OCI-M2 (cell line): ENCODE results near the gene DACH1.

Experiments
- DNase-seq: peaks from one replicate; lab custom pipeline; 2025; ENCODE audit not compliant: unreplicated experiment; lab: John Stamatoyannopoulos, UW

Gene DACH1

DNA sequence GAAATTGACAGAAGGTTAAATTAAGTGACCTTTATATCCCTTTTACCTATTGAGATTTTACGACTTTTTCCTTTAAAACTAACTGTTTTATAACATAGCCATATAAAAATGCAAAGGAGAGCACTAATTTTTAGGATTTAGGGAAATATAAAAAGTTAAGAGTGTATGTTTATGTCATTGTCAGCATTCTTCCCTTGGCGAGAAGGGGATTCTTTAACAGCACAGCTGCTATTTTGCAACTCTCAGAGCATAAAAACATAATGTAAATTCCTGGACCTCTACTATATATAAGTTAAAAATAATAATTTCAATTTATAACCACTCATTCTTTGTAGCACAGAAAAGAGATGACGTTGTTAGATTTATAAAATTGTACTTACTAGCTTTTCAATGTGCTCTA lies 363.2 kb downstream of the DACH1 start:
- DNase-seq, result no peak

DNA sequence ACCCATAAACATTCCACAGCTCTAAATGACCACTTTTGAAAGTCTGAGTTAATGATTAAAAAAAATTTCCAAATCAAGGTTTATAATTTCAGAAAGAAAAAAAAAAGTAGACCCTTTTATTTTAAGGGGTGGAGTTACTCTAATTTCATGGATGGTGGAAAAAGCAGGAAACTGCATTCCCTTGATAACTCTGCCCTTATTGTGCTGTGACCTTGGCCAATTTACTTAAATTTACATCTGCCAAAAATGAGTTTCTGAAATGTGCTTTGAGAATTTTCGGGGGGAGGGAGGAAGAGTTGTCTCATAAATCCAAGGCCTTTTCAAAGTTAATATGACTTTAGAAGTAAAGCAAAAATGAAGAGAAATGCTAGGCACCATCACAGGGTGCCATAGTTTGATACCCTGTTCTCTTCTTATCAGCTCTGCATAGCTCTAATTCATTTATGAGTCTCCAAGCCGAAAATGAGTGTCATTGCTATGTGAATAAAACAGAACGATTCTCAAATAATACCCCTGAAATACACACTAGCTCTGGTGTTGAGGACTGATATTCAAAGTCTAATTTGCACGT lies 367.0 kb downstream of the DACH1 start:
- no peak for DNase-seq

DNA sequence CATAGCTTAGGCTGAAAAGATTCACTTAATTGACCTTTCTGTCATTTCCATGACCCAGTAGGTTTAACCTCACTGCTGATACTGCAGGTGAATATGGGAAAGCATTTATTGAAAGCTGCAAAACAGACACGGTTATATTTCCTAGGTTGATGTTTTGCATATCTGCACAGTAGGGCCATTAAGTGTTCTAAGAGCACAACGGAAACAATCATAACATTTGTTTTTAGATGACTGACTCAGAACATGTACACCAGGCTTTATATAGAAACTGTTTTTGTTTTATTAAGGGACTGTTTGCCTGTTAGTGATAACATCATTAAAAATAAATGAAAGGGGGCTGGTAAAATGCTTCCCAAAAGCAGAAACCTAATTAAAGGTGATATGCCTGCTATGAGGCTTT lies 367.8 kb downstream of the DACH1 start:
- DNase-seq, result no peak

DNA sequence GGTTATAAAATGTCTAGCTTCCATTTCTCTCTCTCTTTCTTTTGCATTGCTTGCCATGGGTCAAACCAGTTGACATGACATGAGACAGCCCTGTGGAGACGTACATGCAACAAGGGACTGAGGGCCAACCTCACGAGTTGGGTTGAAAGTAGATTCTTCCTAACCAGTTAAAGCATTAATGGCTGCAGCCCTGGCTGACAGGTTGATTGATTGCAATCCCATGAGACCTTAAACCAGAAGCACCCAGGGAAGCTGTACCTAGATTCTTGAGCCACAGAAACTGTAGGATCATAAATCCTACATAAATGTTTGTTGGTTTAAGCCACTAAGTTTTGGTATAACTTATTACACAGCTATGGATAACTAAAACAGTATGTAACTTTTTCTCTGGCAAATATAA lies 373.8 kb downstream of the DACH1 start:
- no peak for DNase-seq

DNA sequence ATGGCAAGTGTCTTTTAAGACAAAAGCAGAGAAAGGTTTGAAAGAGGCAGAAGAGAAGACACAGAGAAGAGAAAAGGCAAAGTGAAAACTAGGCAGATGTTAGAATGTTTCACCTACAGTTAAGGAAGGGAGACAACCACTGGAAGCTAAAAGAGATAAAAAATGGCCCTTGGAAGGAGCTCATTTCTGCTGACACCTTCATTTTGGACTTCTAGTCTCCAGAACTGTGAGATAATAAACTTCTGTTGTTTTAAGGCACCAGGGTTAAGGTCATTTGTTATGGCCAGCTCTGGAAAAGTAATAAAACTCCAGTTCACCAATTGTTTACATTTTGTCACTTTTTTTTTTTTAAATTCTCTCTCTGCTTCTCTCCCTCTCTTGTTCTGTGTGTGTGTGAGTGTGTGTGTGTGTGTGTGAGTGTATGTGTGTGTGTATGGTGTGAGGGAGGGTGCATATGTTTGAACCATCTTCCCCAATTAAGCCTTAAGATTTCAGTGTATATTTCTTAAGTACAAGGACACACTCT lies 374.6 kb downstream of the DACH1 start:
- DNase-seq, result no peak

- DNase-seq, result no peak
These were observed 376.0 kb downstream of the DACH1 start for GRCh38 chr13:71491010-71491409.

DNA sequence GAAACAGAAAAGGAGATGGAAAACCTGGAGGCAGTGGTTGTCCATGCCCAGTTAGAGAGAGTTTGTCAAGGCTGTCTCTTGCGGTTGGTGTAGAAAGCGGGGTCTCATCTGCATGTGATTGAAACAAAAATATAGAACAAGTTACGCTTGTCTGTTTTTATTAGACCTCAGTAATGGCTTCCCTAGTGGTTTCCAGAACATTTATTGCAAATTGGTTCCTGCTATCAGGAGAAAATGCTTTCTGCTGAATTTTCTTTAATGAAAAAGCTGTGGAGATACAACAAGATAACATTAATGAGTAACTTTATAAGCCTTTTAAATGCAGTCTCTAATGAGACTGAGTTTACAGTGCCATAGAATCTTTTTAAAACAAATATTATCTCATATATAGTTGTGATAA lies 378.0 kb downstream of the DACH1 start:
- DNase-seq, result no peak

GRCh38 chr13:71488201-71488600 lies 378.8 kb downstream of the DACH1 start:
- DNase-seq, result no peak

DNA sequence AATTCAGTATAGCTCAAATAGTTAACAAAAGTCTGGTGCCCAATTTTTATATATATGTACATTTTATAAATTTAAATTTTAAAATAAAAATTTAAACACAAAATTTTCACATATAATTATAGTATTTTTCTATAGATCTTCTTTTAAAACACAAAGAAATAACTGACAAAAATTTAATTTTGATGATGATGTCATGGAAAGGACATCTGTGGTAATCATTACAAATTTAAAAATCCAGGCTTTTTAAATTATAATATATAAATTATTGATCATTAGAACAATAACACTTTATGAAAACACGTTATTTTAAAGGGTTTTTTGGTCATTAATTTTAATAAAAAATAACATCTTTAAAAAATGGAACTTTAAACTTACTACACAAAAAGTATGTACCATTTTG lies 381.1 kb downstream of the DACH1 start:
- DNase-seq, result no peak

DNA sequence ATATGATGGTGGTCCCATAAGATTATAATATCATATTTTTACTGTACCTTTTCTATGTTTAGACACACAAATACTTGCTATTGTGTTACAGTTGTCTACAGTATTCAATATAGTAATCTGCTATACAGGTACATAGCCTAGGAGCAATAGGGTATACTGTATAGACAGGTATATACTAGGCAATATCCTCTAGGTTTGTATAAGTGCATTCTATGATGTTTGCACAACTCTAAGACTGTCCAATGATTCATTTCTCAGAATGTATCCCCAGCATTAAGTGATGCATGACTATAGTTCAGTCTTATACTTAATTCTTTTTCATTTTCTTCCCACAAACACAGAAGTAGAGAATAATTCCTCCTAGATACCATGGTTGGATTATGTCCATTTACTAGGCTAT lies 383.3 kb downstream of the DACH1 start:
- DNase-seq, result no peak

DNA sequence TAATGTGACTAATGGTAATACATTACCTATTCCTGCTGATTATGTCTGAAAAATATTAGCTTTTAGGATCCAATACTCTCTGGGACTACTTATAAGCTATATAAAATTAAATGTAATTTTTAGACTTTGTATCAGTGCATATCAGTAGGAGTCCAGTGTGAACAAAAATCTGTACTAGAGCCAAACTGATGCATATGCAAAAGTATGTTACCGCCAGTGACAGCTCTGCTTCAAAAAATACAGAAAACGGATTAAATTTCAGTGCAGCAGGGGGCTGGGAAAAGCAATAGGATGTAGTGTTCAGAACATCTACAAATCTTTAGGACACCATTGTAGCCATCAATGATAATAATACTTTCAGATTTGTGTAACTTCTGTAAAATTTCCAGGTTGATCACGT lies 385.5 kb downstream of the DACH1 start:
- DNase-seq, result no peak

GRCh38 chr13:71481046-71481445 lies 386.0 kb downstream of the DACH1 start:
- DNase-seq, result no peak

DNA sequence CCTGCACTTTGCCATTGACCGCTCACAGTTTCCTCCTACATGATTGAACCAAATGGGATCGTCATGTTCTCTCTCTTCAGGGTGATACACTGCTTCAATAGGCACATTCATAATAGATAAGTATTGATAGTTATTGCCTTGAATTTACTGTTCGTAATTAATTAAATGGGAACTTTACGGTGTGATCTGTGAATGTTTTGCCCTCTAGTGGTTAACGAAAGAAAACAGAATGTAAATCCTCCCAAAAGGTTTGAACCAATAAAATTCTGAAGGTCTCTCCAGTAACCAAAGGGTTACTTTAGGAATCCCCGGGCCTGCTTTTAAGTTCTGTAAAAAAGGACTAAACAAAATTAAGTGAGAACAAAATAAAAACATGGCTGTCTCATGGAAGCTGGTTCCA lies 389.3 kb downstream of the DACH1 start:
- no peak for DNase-seq

GRCh38 chr13:71474936-71475335 lies 392.1 kb downstream of the DACH1 start:
- no peak for DNase-seq

- no peak for DNase-seq
These were observed 397.4 kb downstream of the DACH1 start for GRCh38 chr13:71469626-71470025.

DNA sequence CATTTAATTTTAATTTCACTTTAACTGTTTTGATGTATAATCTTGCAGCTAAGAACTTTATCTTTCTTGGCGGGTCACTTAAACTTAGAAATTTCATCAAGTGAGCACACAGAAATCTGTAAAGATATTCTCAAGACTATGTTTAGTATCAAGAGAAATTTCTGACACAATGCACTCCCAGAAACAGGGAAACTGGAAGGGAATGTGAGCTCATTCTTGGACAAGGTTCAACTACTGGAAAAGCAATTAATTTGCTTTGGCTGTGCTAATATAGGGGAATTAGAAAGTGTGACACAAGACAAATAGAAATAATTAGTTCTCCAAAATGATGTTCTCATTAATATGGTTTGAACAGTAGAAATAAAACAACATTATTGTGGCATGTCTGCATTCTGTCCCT lies 402.3 kb downstream of the DACH1 start:
- no peak for DNase-seq

GRCh38 chr13:71461892-71462291 lies 405.1 kb downstream of the DACH1 start:
- DNase-seq, result no peak

- no peak for DNase-seq
These were observed 406.8 kb downstream of the DACH1 start for GRCh38 chr13:71460211-71460610.

- no peak for DNase-seq
These were observed 407.3 kb downstream of the DACH1 start for GRCh38 chr13:71459708-71460107.

GRCh38 chr13:71457645-71458044 lies 409.4 kb downstream of the DACH1 start:
- DNase-seq, result no peak

- DNase-seq, result no peak
These were observed 410.9 kb downstream of the DACH1 start for GRCh38 chr13:71456136-71456535.

- no peak for DNase-seq
These were observed 412.5 kb downstream of the DACH1 start for GRCh38 chr13:71454509-71454908.

GRCh38 chr13:71448080-71448630 lies 418.8 kb downstream of the DACH1 start:
- no peak for DNase-seq
